Body of pancreas (tissue), 4 donors: ENCODE data around the gene LTBP4.

ENCODE experiments used
- CTCF ChIP-seq, 7 experiments: fragments of 450-650 bp in 4 of 7; fragments of 200-600 bp in 3 of 7; sonication (generic) in 3 of 7; IDR thresholded peaks; one replicate each; pipeline ENCODE4 v1.5.1; 2016 to 2019; ENCODE audit warnings: antibody characterized with exemption in 7 of 7
- POLR2A ChIP-seq, 3 donors: fragments of 450-650 bp; IDR thresholded peaks; one replicate each; pipeline ENCODE4 v1.6.1; 2016; ENCODE audit warnings: antibody characterized with exemption in 3 of 3, mild to moderate bottlenecking in 2 of 3

DNA sequence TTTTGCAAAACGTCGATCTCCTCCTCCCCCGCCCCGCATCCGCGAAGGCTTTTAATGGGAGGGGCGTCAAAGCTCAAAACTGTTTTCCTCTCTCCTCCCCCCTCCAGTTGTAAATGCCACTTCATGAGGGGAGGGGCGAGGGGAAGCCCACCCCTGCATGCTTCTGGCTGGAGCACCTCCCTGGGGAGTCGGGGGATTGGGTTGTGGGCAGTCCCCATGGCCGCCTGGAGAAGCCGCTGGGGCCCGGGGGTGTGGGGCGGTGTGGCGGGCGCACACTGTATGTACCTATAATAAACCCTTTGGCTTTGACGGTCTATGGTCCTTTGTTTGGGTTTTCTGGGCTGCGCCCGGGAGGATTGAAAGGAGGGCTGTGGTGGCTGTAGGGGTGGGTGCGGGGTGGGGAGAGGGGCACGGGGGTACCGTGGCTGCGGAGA, 25.0 kb upstream of the LTBP4 start:
- no peak for TF ChIP-seq CTCF (IDR thresholded peaks at IDR 0.05)
- no peak for TF ChIP-seq POLR2A (IDR thresholded peaks at IDR 0.05)
